SK-N-MC (cell line): ENCODE measurements around the gene UBE2C.

Source experiments
- EZH2 ChIP-seq: fragments of 200-600 bp; sonication (generic); IDR thresholded peaks from one replicate; pipeline ENCODE4 v1.6.1; 2017; ENCODE audit warnings: antibody characterized with exemption
- FOXP2 ChIP-seq: optimal IDR thresholded peaks from 2 replicates; pipeline ENCODE3; 2011; ENCODE audit warnings: mild to moderate bottlenecking, moderate library complexity; ENCODE audit not compliant: insufficient read depth; ENCODE audit errors: extremely low read length, control extremely low read depth
- POLR2AphosphoS5 ChIP-seq: IDR thresholded peaks from 2 replicates; pipeline ENCODE4 v1.6.1; 2012; ENCODE audit warnings: mild to moderate bottlenecking, low read depth, low read length, borderline replicate concordance

DNA sequence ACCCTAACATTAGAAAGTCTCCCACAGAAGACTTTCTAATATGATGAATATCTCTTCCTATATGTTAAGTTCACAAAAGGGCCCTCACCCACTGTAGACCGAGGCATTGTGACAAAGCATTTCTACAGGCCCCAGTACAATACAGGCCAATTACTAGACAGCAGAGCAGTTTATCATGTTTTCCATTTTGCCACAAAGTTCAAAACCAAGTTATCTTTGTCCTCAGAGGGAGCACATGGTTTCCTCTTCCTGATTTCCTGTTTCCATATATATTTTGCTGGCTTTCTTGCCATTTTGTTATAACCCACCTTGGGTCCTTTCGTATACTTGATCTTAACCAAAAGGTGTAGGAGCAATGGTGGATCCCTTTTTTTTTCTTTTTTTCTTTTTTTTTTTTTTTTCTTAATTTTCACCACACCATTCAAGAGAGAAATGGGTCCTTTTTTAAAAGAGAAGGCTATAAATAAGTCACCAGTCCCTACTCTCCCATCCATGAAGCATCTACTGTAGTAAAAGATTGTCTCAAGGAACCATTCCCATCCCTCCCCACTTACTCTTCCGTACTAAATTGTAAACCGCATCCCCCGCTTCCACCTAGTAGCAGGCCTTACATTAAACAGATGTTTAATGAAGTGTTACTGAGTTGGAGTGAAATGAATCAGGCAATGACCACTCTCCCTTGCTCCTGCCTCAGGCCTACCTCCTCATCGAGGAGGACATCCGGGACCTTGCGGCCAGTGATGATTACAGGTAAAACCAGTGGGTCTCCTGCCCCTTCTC lies 2.1 kb upstream of the UBE2C start:
- TF ChIP-seq POLR2AphosphoS5 (no peak), EZH2 (no peak), FOXP2 (no peak)
